GM19099 (cell line): ENCODE results near the gene MAMLD1.

ENCODE experiments used
- POLR2A ChIP-seq: IDR thresholded peaks from 3 replicates; pipeline ENCODE4 v1.6.1; 2011; ENCODE audit warnings: low read depth; ENCODE audit not compliant: insufficient read length; ENCODE audit errors: extremely low read depth

MAMLD1 gene

DNA sequence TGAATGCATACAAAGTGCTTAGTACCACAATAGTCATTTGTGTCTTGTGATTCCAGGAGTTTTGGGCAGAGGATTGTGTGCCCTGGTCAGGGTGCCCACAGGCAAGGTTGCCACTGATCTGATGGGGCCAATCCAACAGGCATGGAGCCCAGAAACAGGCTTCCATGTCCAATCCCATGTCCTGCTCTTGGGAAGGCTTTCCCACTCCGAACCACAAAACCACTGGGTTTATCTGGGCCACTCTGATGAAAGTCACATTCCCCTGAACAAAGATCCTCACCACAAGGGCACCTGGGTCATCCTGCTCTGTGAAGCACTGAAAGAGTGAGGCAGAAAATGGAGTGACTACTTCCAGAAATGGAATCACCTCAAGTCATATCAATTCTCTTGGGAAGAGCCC, 96.9 kb downstream of the MAMLD1 start:
- TF ChIP-seq POLR2A = no peak

DNA sequence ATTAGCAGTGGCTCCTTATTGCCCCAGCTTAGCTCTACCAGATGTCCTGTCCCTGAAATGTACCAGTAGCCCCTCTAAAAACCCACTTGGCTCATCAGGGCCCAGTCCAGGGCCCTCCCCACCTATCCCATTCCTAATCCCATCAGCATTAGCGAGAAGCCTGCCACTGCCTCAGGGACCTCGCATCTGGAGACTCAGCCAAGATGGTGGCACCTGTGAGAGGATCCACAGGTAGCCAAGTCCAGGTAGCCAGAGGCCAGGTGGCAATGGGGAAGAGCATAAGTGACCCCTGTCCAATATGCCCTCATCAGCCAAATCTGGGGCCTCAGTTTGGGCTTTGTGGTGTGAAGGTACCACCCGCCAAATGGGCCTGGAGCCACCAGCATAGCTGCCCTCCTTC, 97.7 kb downstream of the MAMLD1 start:
- no peak for TF ChIP-seq POLR2A

DNA sequence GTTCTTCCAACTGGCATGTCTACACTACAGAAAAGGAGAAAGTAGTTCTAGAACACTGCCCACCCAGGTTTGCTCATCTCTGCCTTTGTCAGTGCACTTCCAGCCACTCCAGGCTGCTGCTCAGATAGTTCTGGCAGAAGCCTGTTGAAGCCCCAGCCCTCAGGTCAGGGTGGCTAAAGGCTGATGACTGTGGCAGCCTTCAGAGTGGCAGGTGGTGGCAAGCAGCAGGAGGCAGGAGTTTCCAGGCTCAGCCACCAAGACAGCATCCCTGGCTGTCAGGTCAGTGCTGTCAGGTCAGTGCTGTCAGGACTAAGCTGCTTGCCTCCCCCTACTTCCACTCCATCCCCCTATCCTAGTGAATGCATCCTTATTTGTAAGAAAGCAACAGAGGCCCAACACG, 100.4 kb downstream of the MAMLD1 start:
- TF ChIP-seq POLR2A = no peak

- no peak for TF ChIP-seq POLR2A
Observed at GRCh38 chrX:150464001-150464400, 100.9 kb downstream of the MAMLD1 start.

- TF ChIP-seq POLR2A = no peak
Observed at GRCh38 chrX:150465326-150465725, 102.2 kb downstream of the MAMLD1 start.

DNA sequence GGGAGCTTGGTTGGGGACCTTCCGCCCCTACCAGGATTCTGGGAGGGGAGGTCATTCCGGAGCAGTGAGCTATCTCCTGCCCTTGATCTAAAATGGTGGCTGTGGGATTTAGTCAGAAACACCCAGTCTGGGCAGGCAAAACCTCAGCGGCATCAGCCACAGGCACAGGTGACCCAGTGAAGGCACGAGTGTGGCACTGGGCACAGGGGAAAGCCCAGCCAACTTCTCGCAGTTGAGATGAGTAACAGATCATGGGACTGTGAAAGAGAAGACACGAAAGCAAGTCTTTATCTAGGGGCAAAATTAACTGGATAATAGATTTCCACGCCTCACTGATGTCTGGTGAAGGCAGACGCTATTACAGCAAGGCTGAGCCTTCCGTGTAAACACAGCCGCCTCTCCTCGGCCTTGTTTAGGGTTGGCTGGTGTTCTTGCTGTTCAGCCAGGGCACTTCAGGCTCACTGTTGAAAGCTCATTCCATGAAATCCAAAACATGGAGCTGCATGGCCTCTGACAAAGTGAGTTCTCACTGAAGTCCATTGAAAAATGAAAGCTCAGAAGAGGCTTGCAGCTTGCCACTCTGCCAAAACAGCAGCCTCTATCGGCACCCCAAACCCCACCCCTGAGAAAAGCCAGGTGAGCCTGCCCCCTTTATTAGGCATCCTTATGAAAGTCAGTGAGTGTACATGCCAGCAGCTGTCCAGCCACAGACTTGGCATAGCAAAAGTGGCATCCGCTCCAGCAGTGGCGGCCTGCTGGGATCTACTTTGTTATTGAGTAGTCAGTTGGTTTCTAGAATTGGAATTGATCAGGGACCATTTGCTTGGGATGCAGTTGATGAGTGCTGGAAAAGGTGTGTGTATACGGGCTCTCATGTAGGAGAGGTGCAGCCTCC, 103.0 kb downstream of the MAMLD1 start:
- no peak for TF ChIP-seq POLR2A

GRCh38 chrX:150472306-150472705, 109.2 kb downstream of the MAMLD1 start:
- TF ChIP-seq POLR2A = no peak

GRCh38 chrX:150473371-150473770, 110.3 kb downstream of the MAMLD1 start:
- TF ChIP-seq POLR2A = no peak

- TF ChIP-seq POLR2A = no peak
Observed at GRCh38 chrX:150475461-150475860, 112.3 kb downstream of the MAMLD1 start.

GRCh38 chrX:150476164-150476699, 113.1 kb downstream of the MAMLD1 start:
- TF ChIP-seq POLR2A = no peak

GRCh38 chrX:150477371-150477770, 114.3 kb downstream of the MAMLD1 start:
- no peak for TF ChIP-seq POLR2A

DNA sequence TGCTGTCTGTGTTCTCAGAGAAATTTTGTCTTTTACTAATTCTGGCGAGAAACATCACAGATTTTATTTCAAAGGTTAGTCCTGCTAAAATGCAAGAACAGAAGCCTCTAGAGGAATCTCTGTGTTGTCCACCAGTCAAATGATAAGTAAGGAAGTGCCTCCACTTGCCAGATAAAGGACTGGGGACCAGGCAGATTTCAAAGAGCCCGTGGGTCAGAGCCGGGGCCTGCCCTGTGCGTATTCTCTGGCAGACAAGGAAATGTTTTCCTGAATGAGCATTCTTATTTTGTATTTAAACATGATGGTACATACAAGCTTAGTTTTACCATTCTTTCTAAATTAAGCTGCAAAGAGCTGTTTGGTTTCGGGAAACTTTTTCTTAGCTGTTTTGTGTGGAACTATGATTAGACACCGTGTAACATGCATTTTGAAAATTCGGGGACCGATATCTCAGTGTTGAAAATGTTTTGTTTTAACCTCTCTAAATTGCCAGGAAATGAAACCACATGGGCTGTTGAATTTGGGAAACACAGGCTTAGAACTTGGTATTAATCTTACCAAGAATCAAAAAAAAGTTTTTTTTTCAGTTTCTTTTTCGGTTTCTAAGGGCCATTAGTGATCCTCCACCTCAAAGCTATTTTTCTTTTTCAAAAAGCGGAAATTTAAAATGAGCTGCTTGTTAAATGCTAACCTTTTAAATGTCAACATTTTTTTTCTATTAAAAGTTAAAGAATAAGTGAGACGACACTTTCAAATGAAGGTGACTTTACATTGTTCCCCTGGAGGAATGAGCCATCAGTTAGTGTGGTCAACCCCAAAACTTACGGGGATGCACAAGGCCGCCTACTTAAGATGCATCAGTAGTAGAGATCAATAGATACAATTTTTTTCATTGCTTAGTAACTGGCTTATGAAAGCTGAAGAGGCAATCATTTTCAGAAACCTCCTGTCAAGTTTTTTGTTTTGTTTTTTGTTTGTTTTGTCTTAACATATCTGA, 115.7 kb downstream of the MAMLD1 start:
- no peak for TF ChIP-seq POLR2A

DNA sequence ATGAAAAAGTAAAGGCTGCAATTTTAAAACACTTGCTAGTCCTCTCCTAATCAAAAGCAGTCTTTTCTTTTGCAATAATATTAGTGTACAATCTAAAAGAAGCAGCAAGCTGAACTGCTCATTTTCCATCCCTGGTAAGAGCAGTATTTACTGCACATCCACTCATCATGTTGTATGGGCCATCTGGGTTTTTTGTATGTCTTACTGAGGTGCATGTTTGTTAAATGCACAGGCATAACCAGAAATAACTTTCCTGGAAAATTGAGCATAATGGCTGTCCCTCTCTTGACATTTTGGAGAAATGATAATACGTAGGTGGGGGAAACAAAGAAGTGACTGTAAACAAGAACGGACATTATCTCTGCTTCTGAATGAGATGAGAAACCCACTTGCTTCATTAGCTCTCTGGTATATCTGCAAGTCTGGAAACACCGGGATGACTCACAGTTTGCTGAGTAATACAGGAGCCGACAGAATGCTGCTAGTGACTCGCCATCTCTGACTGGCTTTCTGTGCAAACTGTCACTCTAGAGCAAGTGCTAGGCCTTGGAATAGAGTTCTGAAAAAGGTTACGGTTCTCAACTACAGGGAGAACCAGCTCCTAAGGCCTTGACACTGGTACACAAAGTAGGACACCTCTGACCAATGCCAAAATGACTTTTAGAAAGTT, 119.6 kb downstream of the MAMLD1 start:
- TF ChIP-seq POLR2A = no peak

GRCh38 chrX:150483356-150483985, 120.4 kb downstream of the MAMLD1 start:
- TF ChIP-seq POLR2A = no peak

GRCh38 chrX:150486011-150486410, 122.9 kb downstream of the MAMLD1 start:
- no peak for TF ChIP-seq POLR2A
